Brain microvascular endothelial cell (primary cell): ENCODE data around the gene C8G.

ENCODE experiments used
- DNase-seq: peaks from one replicate; pipeline ENCODE4 v3.0.0-alpha.2; 2020
- H3K27ac ChIP-seq: fragments of 250-450 bp; sonication (Bioruptor Pico); 2 replicates; pipeline ENCODE4 v1.5.1; 2020; ENCODE audit warnings: mild to moderate bottlenecking, moderate library complexity
- H3K27me3 ChIP-seq: fragments of 250-450 bp; sonication (Bioruptor Pico); replicated peaks from 2 replicates; pipeline ENCODE4 v1.5.1; 2020; ENCODE audit warnings: mild to moderate bottlenecking
- H3K36me3 ChIP-seq: fragments of 250-450 bp; sonication (Bioruptor Pico); replicated peaks from 2 replicates; pipeline ENCODE4 v1.5.1; 2020; ENCODE audit warnings: mild to moderate bottlenecking
- H3K4me3 ChIP-seq: 2 replicates; pipeline ENCODE4 v1.5.1; 2011; ENCODE audit warnings: low read depth, mild to moderate bottlenecking, control low read depth, low read length, moderate library complexity
- CTCF ChIP-seq: IDR thresholded peaks from 2 replicates; pipeline ENCODE4 v1.5.1; 2011; ENCODE audit warnings: low read depth, mild to moderate bottlenecking, moderate library complexity, low read length, control low read depth, inconsistent platforms; ENCODE audit errors: missing control alignments
- in situ Hi-C: cut with HindIII; loops from 2 replicates; pipeline ENCODE4 v1.10.0; 2017; ENCODE audit warnings: low sequenced_read_pairs, low pct_ligation_motif_present

Gene C8G

GRCh38 chr9:136979769-136980587 lies 34.9 kb downstream of the C8G start:
- TF ChIP-seq CTCF = no peak
- no peak overlapping the region for H3K4me3 ChIP-seq
- DNase-seq = no peak
- peaks cover 8% of the 10 kb centered on the region for H3K27me3 ChIP-seq
- in situ Hi-C loops = no loop called here
- no peak overlapping the region for H3K27ac ChIP-seq
- H3K36me3 ChIP-seq = no peaks in the 10 kb centered on the region

- Histone ChIP-seq H3K4me3 (no peak overlapping the region), H3K27ac (no peak overlapping the region), H3K27me3 (peaks cover 15% of the 10 kb centered on the region), H3K36me3 (no peaks in the 10 kb centered on the region)
- no peak for DNase-seq
- TF ChIP-seq CTCF = no peak
- in situ Hi-C loops = no loop called here
These were observed 35.8 kb downstream of the C8G start for GRCh38 chr9:136980669-136981478.

- no peak overlapping the region for H3K4me3 ChIP-seq
- H3K27me3 ChIP-seq = peaks cover 23% of the 10 kb centered on the region
- TF ChIP-seq CTCF = no peak
- DNase-seq = no peak
- in situ Hi-C loops = no loop called here
- no peaks in the 10 kb centered on the region for H3K36me3 ChIP-seq
- H3K27ac ChIP-seq = no peak overlapping the region
These were observed 36.7 kb downstream of the C8G start for GRCh38 chr9:136981588-136982231.

- H3K27ac ChIP-seq = no peak within 1 kb of the TSS
- DNase-seq = no peak
- no peak for TF ChIP-seq CTCF
- no peaks in the 10 kb centered on the region for H3K36me3 ChIP-seq
- H3K4me3 ChIP-seq = no peak within 1 kb of the TSS
- H3K27me3 ChIP-seq = peaks cover 23% of the 10 kb centered on the region
- in situ Hi-C loops = no loop called here
These were observed 37.4 kb downstream of the C8G start, which contains the start of gene LCNL1 for GRCh38 chr9:136982232-136983051. Gene LCNL1 (plus strand): TSS chr9:136982993. CDS start chr9:136983587, 594 bp downstream.

GRCh38 chr9:136983167-136983566 lies 38.1 kb downstream of the C8G start:
- in situ Hi-C loops = no loop called here
- TF ChIP-seq CTCF = no peak
- H3K27ac ChIP-seq = no peak overlapping the region
- H3K27me3 ChIP-seq = peaks cover 23% of the 10 kb centered on the region
- no peak overlapping the region for H3K4me3 ChIP-seq
- H3K36me3 ChIP-seq = no peaks in the 10 kb centered on the region
- no peak for DNase-seq
